GM12892 (cell line): ENCODE data around the gene TRIM74.

Experiments used
- POLR2A ChIP-seq: IDR thresholded peaks from 2 replicates; pipeline ENCODE4 v1.6.1; 2011; ENCODE audit warnings: low read depth, low read length, control low read depth
- POLR2AphosphoS5 ChIP-seq: IDR thresholded peaks from 2 replicates; pipeline ENCODE4 v1.6.1; 2011; ENCODE audit warnings: low read depth, low read length, control low read depth

DNA sequence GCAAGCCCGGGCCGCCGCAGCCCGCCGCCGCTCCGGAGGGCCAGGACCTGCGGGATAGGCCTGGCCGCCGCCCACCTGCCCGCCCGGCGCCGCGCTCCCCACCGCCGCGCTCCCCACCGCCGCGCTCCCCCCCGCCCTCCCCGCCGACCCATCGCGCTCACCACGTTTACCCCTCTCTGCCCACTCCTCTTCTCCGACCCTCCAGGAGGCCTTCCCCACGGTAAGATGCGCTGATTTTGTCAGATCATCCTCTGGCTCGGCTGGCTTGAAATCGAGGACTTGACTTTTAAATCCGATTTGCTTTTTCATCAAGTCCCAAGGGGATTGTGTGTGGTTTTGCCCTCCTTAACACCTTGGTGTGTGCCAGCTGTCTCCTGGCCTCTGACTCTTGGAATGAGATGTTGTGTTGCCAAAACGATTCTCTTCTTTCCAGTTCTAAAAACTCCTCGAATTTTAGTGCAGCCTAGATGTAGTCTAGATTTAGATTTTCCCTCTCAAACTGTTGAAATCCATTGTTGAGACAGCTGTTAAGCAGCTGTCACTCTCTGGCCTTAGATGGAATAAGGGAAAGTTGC, 43.6 kb downstream of the TRIM74 start:
- no peak for TF ChIP-seq POLR2A
- TF ChIP-seq POLR2AphosphoS5 = no peak
